Stimulated activated CD8-positive, alpha-beta memory T cell treated with anti-CD3 and anti-CD28 coated beads, Interleukin-2, amount 100 ng/mL, for 1 hour (primary cell): ENCODE measurements around the gene NASP.

Experiments
- DNase-seq, 2 donors: peaks; one replicate each; pipeline ENCODE4 v3.0.0-alpha.2; 2020; ENCODE audit warnings: low read depth in 2 of 2

Gene NASP

GRCh38 chr1:45667321-45668111 lies 83.7 kb downstream of the NASP start:
- DNase-seq, result no peak
